Neuronal stem cell (in vitro differentiated cells): ENCODE data around the gene CCER1.

Source experiments
- DNase-seq: peaks from one replicate; pipeline ENCODE4 v3.0.0-alpha.2; 2013; ENCODE audit warnings: low spot score
- H2AFZ ChIP-seq: one replicate; pipeline ENCODE4 v1.6.1; 2013; ENCODE audit warnings: mild to moderate bottlenecking, low read length, inconsistent platforms
- H2AK5ac ChIP-seq: 2 replicates; pipeline ENCODE4 v1.6.1; 2013; ENCODE audit warnings: low read depth, mild to moderate bottlenecking, inconsistent platforms, low read length, moderate library complexity, mixed read lengths
- H2BK120ac ChIP-seq: 2 replicates; pipeline ENCODE4 v1.6.1; 2013; ENCODE audit warnings: low read depth, mild to moderate bottlenecking, inconsistent platforms, low read length, moderate library complexity, mixed read lengths
- H2BK12ac ChIP-seq: one replicate; pipeline ENCODE4 v1.6.1; 2013; ENCODE audit warnings: low read length, inconsistent platforms
- H2BK15ac ChIP-seq: 2 replicates; pipeline ENCODE4 v1.6.1; 2013; ENCODE audit warnings: mild to moderate bottlenecking, low read length, inconsistent platforms, mixed read lengths
- H2BK5ac ChIP-seq: one replicate; pipeline ENCODE4 v1.6.1; 2013; ENCODE audit warnings: inconsistent platforms, mild to moderate bottlenecking, low read length, moderate library complexity
- H3K14ac ChIP-seq: one replicate; pipeline ENCODE4 v1.6.1; 2013; ENCODE audit warnings: low read length, inconsistent platforms
- H3K18ac ChIP-seq: 2 replicates; pipeline ENCODE4 v1.6.1; 2013; ENCODE audit warnings: low read length, inconsistent platforms
- H3K23ac ChIP-seq: 2 replicates; pipeline ENCODE4 v1.6.1; 2013; ENCODE audit warnings: low read depth, mild to moderate bottlenecking, mixed read lengths, low read length, inconsistent platforms; ENCODE audit not compliant: poor library complexity
- H3K27ac ChIP-seq: replicated peaks from 3 replicates; pipeline ENCODE4 v1.5.1; 2013; ENCODE audit warnings: low read length, inconsistent platforms
- H3K27me3 ChIP-seq, 3 experiments: 2 replicates each; pipeline ENCODE4 v1.6.1; 2013; ENCODE audit warnings: low read length in 3 of 3, mild to moderate bottlenecking in 2 of 3, inconsistent platforms in 1 of 3, low read depth in 1 of 3, mixed read lengths in 1 of 3, moderate library complexity in 1 of 3; ENCODE audit not compliant: control insufficient read depth in 3 of 3, insufficient read depth in 3 of 3
- H3K36me3 ChIP-seq, 2 donors: replicated peaks in 1 of 2; 2 replicates each; pipeline ENCODE4 v1.6.1; 2013; ENCODE audit warnings: low read length in 2 of 2; ENCODE audit not compliant: control insufficient read depth in 2 of 2, insufficient read depth in 2 of 2
- H3K4ac ChIP-seq: 2 replicates; pipeline ENCODE4 v1.6.1; 2013; ENCODE audit warnings: inconsistent platforms, mild to moderate bottlenecking, low read length, moderate library complexity
- H3K4me1 ChIP-seq, 2 donors: 1 replicate in 1 of 2; 2 replicates in 1 of 2; pipeline ENCODE4 v1.6.1; 2013; ENCODE audit warnings: low read length in 2 of 2, low read depth in 1 of 2; ENCODE audit not compliant: control insufficient read depth in 2 of 2, insufficient read depth in 1 of 2
- H3K4me2 ChIP-seq: one replicate; pipeline ENCODE4 v1.6.1; 2013; ENCODE audit warnings: mild to moderate bottlenecking, low read length, inconsistent platforms; ENCODE audit not compliant: insufficient read depth, poor library complexity, severe bottlenecking
- H3K4me3 ChIP-seq, 2 donors: 2 replicates each; pipeline ENCODE4 v1.5.1; 2013; ENCODE audit warnings: low read length in 2 of 2, mild to moderate bottlenecking in 2 of 2, inconsistent platforms in 1 of 2, moderate library complexity in 1 of 2
- H3K79me1 ChIP-seq: one replicate; pipeline ENCODE4 v1.6.1; 2013; ENCODE audit warnings: low read depth, mild to moderate bottlenecking, inconsistent platforms, low read length, moderate library complexity
- H3K9ac ChIP-seq: one replicate; pipeline ENCODE4 v1.6.1; 2013; ENCODE audit warnings: mild to moderate bottlenecking, low read depth, low read length, inconsistent platforms; ENCODE audit not compliant: poor library complexity
- H3K9me3 ChIP-seq, 2 donors: replicated peaks in 1 of 2; 2 replicates each; pipeline versions ENCODE3 to v1.6.1; 2013; ENCODE audit warnings: low read length in 2 of 2, mild to moderate bottlenecking in 2 of 2, inconsistent platforms in 1 of 2, low read depth in 1 of 2, mixed read lengths in 1 of 2, moderate library complexity in 1 of 2; ENCODE audit not compliant: control insufficient read depth in 2 of 2, insufficient read depth in 1 of 2
- H4K8ac ChIP-seq: one replicate; pipeline ENCODE4 v1.6.1; 2013; ENCODE audit warnings: low read depth, mild to moderate bottlenecking, inconsistent platforms, low read length, moderate library complexity
- H4K91ac ChIP-seq: one replicate; pipeline ENCODE4 v1.6.1; 2013; ENCODE audit warnings: low read length, low read depth, mild to moderate bottlenecking, inconsistent platforms; ENCODE audit not compliant: poor library complexity
- WGBS, 2 donors: extraction: QIAGEN DNeasy Blood & Tissue Kit; methylation state at CpG; one replicate each; pipeline ENCODE4 v1.1.7; 2013; ENCODE audit warnings: missing lambda C conversion rate in 2 of 2, mixed read lengths in 1 of 2; ENCODE audit not compliant: insufficient read length in 2 of 2, insufficient replicate concordance in 1 of 2; ENCODE audit errors: extremely low coverage in 2 of 2; 5-methylcytosine and 5-hydroxymethylcytosine counted together

CCER1 gene

GRCh38 chr12:90965204-90965603 lies 10.2 kb upstream of the CCER1 start:
- Histone ChIP-seq H2BK12ac (no peak overlapping the region), H3K4ac (no peak overlapping the region), H4K91ac (no peak overlapping the region), H3K27ac (no peak overlapping the region), H3K14ac (no peak overlapping the region), H2BK15ac (no peak overlapping the region), H2BK5ac (no peak overlapping the region), H3K9ac (no peak overlapping the region), H2AK5ac (no peak overlapping the region), H3K4me1 (no peaks in the 10 kb centered on the region), H4K8ac (no peak overlapping the region), H3K79me1 (no peaks in the 10 kb centered on the region), H3K36me3 (no peaks in the 10 kb centered on the region), H3K9me3 (no peaks in the 10 kb centered on the region), H3K23ac (no peak overlapping the region), H3K4me2 (no peak overlapping the region), H2AFZ (no peak overlapping the region), H3K4me3 (no peak overlapping the region), H3K27me3 (no peaks in the 10 kb centered on the region), H2BK120ac (no peak overlapping the region), H3K18ac (no peak overlapping the region)
- no CpG with 5 or more reads among the region's 2 CpGs for WGBS, 2 donors
- no peak for DNase-seq

- no peak overlapping the region for H3K18ac ChIP-seq
- no peaks in the 10 kb centered on the region for H3K36me3 ChIP-seq
- H4K91ac ChIP-seq, result no peak overlapping the region
- no peak overlapping the region for H3K4ac ChIP-seq
- no peak overlapping the region for H2AK5ac ChIP-seq
- no peaks in the 10 kb centered on the region for H3K4me1 ChIP-seq
- H3K27me3 ChIP-seq, result no peaks in the 10 kb centered on the region
- H3K23ac ChIP-seq, result no peak overlapping the region
- H3K9me3 ChIP-seq, result no peaks in the 10 kb centered on the region
- no peak overlapping the region for H3K27ac ChIP-seq
- H2AFZ ChIP-seq, result no peak overlapping the region
- no peak overlapping the region for H2BK120ac ChIP-seq
- H4K8ac ChIP-seq, result no peak overlapping the region
- no peak for DNase-seq
- no peak overlapping the region for H2BK5ac ChIP-seq
- no peak overlapping the region for H2BK12ac ChIP-seq
- no peak overlapping the region for H3K9ac ChIP-seq
- no peak overlapping the region for H3K14ac ChIP-seq
- H2BK15ac ChIP-seq, result no peak overlapping the region
- H3K4me3 ChIP-seq, result no peak overlapping the region
- WGBS, 2 donors, result no CpG with 5 or more reads among the region's 2 CpGs
- no peak overlapping the region for H3K4me2 ChIP-seq
- no peaks in the 10 kb centered on the region for H3K79me1 ChIP-seq
Measured at GRCh38 chr12:90964616-90965015, 9.6 kb upstream of the CCER1 start.

- Histone ChIP-seq H4K91ac (no peak overlapping the region), H3K18ac (no peak overlapping the region), H3K79me1 (no peaks in the 10 kb centered on the region), H3K4me3 (no peak overlapping the region), H2BK15ac (no peak overlapping the region), H4K8ac (no peak overlapping the region), H3K9me3 (no peaks in the 10 kb centered on the region), H3K9ac (no peak overlapping the region), H2AK5ac (no peak overlapping the region), H3K4me2 (no peak overlapping the region), H3K4ac (no peak overlapping the region), H2BK12ac (no peak overlapping the region), H3K4me1 (no peaks in the 10 kb centered on the region), H3K27me3 (no peaks in the 10 kb centered on the region), H2BK120ac (no peak overlapping the region), H2AFZ (no peak overlapping the region), H3K23ac (no peak overlapping the region), H3K36me3 (no peaks in the 10 kb centered on the region), H2BK5ac (no peak overlapping the region), H3K27ac (no peak overlapping the region), H3K14ac (no peak overlapping the region)
- DNase-seq, result no peak
- no CpG with 5 or more reads among the region's 6 CpGs for WGBS, 2 donors
Measured at GRCh38 chr12:90963946-90964345, 9.0 kb upstream of the CCER1 start.

GRCh38 chr12:90961154-90961553 lies 6.2 kb upstream of the CCER1 start:
- Histone ChIP-seq H3K23ac (no peak overlapping the region), H2BK5ac (no peak overlapping the region), H2AFZ (no peak overlapping the region), H2BK12ac (no peak overlapping the region), H3K36me3 (no peaks in the 10 kb centered on the region), H3K4ac (no peak overlapping the region), H3K18ac (no peak overlapping the region), H4K8ac (no peak overlapping the region), H4K91ac (no peak overlapping the region), H3K4me1 (no peaks in the 10 kb centered on the region), H3K27ac (no peak overlapping the region), H2BK120ac (no peak overlapping the region), H3K4me2 (no peak overlapping the region), H2AK5ac (no peak overlapping the region), H3K4me3 (no peak overlapping the region), H3K9ac (no peak overlapping the region), H3K27me3 (no peaks in the 10 kb centered on the region), H3K9me3 (no peaks in the 10 kb centered on the region), H2BK15ac (no peak overlapping the region), H3K79me1 (no peaks in the 10 kb centered on the region), H3K14ac (no peak overlapping the region)
- no peak for DNase-seq
- no CpG with 5 or more reads among the region's 4 CpGs for WGBS, 2 donors
